GM03348 (cell line): ENCODE results near the gene HS1BP3.

ENCODE experiments used
- DNase-seq: peaks from one replicate; pipeline ENCODE4 v3.0.0; 2012; ENCODE audit warnings: low spot score

Gene HS1BP3

GRCh38 chr2:20674974-20675679, 24.2 kb upstream of the HS1BP3 start:
- DNase-seq = peak; percentile 89

- DNase-seq = no peak
These were observed 23.5 kb upstream of the HS1BP3 start for GRCh38 chr2:20674309-20674965.

GRCh38 chr2:20673686-20674308, 22.9 kb upstream of the HS1BP3 start:
- no peak for DNase-seq

GRCh38 chr2:20672201-20672951, 21.5 kb upstream of the HS1BP3 start:
- no peak for DNase-seq

GRCh38 chr2:20671736-20672080, 20.8 kb upstream of the HS1BP3 start:
- no peak for DNase-seq

GRCh38 chr2:20671036-20671735, 20.3 kb upstream of the HS1BP3 start:
- DNase-seq = no peak

GRCh38 chr2:20670315-20671035, 19.6 kb upstream of the HS1BP3 start:
- DNase-seq = no peak

GRCh38 chr2:20669562-20670314, 18.8 kb upstream of the HS1BP3 start:
- DNase-seq = no peak

GRCh38 chr2:20668871-20669475, 18.1 kb upstream of the HS1BP3 start:
- no peak for DNase-seq

GRCh38 chr2:20668451-20668850, 17.6 kb upstream of the HS1BP3 start:
- DNase-seq = no peak

- no peak for DNase-seq
These were observed 16.9 kb upstream of the HS1BP3 start for GRCh38 chr2:20667531-20668401.

- DNase-seq = peak; percentile 52
These were observed 16.2 kb upstream of the HS1BP3 start for GRCh38 chr2:20667151-20667530.

GRCh38 chr2:20666304-20667150, 15.6 kb upstream of the HS1BP3 start, which contains the start of gene GDF7:
Gene GDF7, plus strand, starts transcription at chr2:20667144. Its CDS starts 96 bp downstream, at chr2:20667240.
- DNase-seq = peak; percentile 31

GRCh38 chr2:20666005-20666303, 15.1 kb upstream of the HS1BP3 start:
- no peak for DNase-seq

GRCh38 chr2:20665243-20666004, 14.5 kb upstream of the HS1BP3 start:
- DNase-seq = no peak

- no peak for DNase-seq
These were observed 13.7 kb upstream of the HS1BP3 start for GRCh38 chr2:20664431-20665242.

GRCh38 chr2:20664071-20664390, 13.1 kb upstream of the HS1BP3 start:
- no peak for DNase-seq
